ENCODE measurements around the gene RAP1GAP2. TPM values are rescaled to one million over a fixed set of nuclear protein-coding genes. Genes with fewer than 3 reads are reported as not detected.

Gene RAP1GAP2
- polyA plus RNA-seq, 1 experiment = 4.8 TPM

DNA sequence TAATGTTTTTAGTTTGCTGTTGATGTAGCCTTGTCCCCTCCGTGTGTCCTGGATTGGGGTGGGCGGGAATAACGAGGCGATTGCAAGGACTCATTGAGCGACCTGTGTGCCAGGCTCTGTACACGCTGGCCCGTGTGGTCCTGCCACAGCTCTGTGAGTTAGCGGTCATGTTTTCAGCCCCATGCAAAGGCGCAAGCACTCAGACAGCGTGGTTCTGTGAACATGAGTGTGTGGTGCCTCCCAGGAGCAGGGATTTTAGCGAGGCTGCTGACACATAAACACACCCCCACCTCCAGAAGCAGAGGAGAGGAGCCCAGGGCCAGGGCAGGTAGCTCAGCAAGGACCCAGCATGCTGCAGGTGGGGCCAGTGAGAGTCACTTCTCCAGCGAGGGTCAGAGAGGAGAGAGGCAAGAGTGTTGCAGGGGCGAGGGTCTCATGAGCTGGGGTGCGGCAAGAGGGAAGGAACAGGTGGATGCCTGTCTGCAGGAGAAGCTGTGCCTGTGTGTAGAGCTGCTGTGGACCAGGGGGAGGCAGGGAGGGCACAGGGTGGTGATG, 151.8 kb downstream of the RAP1GAP2 start:
- no peak for DNase-seq (ENCODE audit: low read depth)
- POLR2A ChIA-PET = no interaction called here
- CTCF ChIA-PET = no interaction called here
- Histone ChIP-seq H3K36me3 (ENCODE audit: control insufficient read depth, insufficient read depth, low read length) (no peaks in the 10 kb centered on the region), H3K4me3 (ENCODE audit: low read depth, low read length) (no peak overlapping the region), H3K27me3 (ENCODE audit: control insufficient read depth, insufficient read depth, low read length) (no peaks in the 10 kb centered on the region)
- TF ChIP-seq, protein P1, sequence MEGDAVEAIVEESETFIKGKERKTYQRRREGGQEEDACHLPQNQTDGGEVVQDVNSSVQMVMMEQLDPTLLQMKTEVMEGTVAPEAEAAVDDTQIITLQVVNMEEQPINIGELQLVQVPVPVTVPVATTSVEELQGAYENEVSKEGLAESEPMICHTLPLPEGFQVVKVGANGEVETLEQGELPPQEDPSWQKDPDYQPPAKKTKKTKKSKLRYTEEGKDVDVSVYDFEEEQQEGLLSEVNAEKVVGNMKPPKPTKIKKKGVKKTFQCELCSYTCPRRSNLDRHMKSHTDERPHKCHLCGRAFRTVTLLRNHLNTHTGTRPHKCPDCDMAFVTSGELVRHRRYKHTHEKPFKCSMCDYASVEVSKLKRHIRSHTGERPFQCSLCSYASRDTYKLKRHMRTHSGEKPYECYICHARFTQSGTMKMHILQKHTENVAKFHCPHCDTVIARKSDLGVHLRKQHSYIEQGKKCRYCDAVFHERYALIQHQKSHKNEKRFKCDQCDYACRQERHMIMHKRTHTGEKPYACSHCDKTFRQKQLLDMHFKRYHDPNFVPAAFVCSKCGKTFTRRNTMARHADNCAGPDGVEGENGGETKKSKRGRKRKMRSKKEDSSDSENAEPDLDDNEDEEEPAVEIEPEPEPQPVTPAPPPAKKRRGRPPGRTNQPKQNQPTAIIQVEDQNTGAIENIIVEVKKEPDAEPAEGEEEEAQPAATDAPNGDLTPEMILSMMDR (IDR thresholded peaks at IDR 0.05; ENCODE audit: insufficient read depth, low read depth, low read length) = no peak

DNA sequence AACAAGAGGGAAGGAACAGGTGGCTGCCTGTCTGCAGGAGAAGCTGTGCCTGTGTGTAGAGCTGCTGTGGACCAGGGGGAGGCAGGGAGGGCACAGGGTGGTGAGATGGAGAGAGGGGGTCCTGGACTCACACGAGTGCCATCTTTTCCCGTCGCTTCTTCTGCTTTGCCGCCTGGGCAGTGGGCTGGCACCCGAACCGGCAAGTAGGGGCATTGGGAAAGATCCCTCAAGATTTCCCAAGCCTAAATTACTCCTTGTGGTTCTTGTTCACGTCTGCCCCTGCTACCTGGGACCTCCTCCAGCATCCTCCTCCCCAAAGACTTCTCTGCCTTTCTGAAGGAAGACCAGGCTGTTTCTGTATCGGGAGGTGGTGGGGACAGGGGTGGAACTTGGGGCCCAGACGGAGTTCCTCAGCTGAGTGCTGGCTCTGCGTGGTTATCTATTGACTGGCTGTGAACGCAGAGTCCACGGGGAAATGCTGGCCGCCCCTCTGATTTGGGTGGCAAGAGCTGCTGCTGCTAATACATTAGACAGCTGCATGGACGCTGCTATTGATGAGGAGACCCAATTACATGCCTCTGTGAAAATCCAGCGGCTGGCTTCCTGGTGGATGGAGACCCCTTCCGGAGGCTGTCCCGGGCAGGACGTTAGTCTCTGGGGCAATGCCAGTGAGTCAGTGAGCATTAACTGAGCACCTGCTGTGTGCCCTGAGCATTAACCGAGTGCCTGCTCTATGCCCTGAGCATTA, 152.7 kb downstream of the RAP1GAP2 start:
- Histone ChIP-seq H3K27me3 (ENCODE audit: control insufficient read depth, insufficient read depth, low read length) (no peaks in the 10 kb centered on the region), H3K36me3 (ENCODE audit: control insufficient read depth, insufficient read depth, low read length) (no peaks in the 10 kb centered on the region), H3K4me3 (ENCODE audit: low read depth, low read length) (no peak overlapping the region)
- POLR2A ChIA-PET = no interaction called here
- CTCF ChIA-PET = interaction anchor here (1.0 kb wide), 1 partner anchor 19 kb away, joined by 4 read pairs; no protein-coding TSS in a partner anchor
- TF ChIP-seq, protein P1 (IDR thresholded peaks at IDR 0.05; ENCODE audit: insufficient read depth, low read depth, low read length) = no peak
- no peak for DNase-seq (ENCODE audit: low read depth)

DNA sequence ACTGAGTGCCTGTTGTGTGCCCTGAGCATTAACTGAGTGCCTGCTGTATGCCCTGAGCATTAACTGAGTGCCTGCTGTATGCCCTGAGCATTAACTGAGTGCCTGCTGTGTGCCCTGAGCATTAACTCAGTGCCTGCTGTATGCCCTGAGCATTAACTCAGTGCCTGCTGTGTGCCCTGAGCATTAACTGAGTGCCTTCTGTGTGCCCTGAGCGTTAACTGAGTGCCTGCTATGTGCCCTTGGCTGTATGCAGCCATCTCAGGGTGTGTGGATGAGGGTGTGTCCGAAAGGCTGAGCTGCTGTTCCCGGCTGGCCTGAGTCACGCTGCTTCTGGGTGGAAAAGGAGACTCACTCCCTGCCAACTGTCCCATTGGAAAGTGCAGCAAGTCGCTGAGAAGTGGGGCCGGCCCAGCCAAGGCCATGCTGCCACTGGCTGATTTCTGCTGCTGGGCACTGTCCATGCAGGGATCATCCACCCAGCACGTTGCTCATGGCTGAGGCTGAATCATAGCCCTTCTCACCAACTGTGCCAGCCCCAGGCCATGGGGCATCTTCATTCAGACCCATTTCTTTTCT, 153.3 kb downstream of the RAP1GAP2 start:
- ChIA-PET CTCF (interaction anchor here (1.0 kb wide), 1 partner anchor 19 kb away, joined by 4 read pairs; no protein-coding TSS in a partner anchor), POLR2A (no interaction called here)
- no peaks in the 10 kb centered on the region for H3K36me3 ChIP-seq (ENCODE audit: control insufficient read depth, insufficient read depth, low read length)
- H3K4me3 ChIP-seq (ENCODE audit: low read depth, low read length) = no peak overlapping the region
- TF ChIP-seq, protein P1 (IDR thresholded peaks at IDR 0.05; ENCODE audit: insufficient read depth, low read depth, low read length) = no peak
- DNase-seq (ENCODE audit: low read depth) = no peak
- no peaks in the 10 kb centered on the region for H3K27me3 ChIP-seq (ENCODE audit: control insufficient read depth, insufficient read depth, low read length)

DNA sequence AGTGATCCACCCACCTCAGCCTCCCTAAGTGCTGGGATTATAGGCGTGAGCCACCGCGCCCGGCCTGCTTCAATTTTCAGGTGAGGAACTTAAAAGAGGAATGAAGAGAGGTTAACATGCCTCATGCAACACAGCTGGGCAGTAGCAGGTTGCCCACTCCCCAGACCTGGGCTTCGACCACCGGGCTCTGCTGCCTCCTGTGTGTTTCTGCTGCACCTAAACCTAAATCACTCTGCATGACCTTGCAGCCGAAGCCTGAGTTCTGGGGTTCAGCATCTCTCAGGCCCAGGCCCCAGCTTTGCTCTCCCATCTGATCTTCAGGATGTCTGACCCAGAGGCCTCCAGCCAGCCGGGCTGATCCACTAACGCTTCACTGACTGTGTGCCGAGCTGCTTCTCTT, 154.6 kb downstream of the RAP1GAP2 start:
- Histone ChIP-seq H3K27me3 (ENCODE audit: control insufficient read depth, insufficient read depth, low read length) (no peaks in the 10 kb centered on the region), H3K4me3 (ENCODE audit: low read depth, low read length) (no peak overlapping the region), H3K36me3 (ENCODE audit: control insufficient read depth, insufficient read depth, low read length) (no peaks in the 10 kb centered on the region)
- CTCF ChIA-PET = interaction anchor here (0.7 to 1.1 kb wide), 2 partner anchors 21 to 33 kb away, joined by 3 to 4 read pairs; no protein-coding TSS in a partner anchor
- DNase-seq (ENCODE audit: low read depth) = no peak
- TF ChIP-seq, protein P1 (IDR thresholded peaks at IDR 0.05; ENCODE audit: insufficient read depth, low read depth, low read length) = no peak
- POLR2A ChIA-PET = no interaction called here

DNA sequence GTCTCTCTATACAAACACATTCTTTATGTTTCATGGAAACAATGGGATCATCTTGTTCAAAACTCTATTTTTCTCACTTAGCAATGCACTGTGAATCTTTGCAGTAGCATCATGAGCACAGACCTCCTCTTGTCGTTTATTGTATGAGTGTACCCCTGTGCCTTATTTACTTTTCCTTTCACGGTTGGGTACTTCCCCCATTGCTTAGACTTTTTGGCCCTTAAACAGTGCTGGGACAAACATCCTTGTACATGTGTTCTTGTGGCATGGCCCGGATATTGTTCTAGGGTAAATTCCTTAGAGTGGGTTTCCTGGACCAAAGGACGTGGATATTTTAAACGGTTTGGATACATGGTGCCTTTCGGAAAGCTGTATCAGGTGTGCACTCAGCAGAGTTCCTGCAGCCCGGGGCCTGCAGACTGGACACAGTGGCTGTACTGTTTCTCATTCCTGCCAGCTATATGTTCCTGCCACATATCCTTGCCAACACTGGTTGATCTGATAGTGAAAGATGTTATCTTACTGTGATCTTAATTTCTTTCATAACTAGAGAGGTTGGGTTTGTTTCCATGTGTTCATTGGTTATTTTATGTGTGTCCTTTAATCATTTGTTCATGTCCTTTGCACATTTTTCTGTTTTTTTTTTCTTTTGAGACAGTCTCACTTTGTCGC, 156.1 kb downstream of the RAP1GAP2 start:
- no peak for DNase-seq (ENCODE audit: low read depth)
- TF ChIP-seq, protein P1 (IDR thresholded peaks at IDR 0.05; ENCODE audit: insufficient read depth, low read depth, low read length) = no peak
- CTCF ChIA-PET = interaction anchor here (0.9 kb wide), 1 partner anchor 104 kb away, joined by 3 read pairs; no protein-coding TSS in a partner anchor
- Histone ChIP-seq H3K36me3 (ENCODE audit: control insufficient read depth, insufficient read depth, low read length) (no peaks in the 10 kb centered on the region), H3K4me3 (ENCODE audit: low read depth, low read length) (no peak overlapping the region), H3K27me3 (ENCODE audit: control insufficient read depth, insufficient read depth, low read length) (no peaks in the 10 kb centered on the region)
- POLR2A ChIA-PET = no interaction called here
